Measurements from ENCODE around the gene CDK14. TPM values are rescaled to one million over a fixed set of nuclear protein-coding genes. Genes with fewer than 3 reads are reported as not detected.

Gene CDK14
- total and polyA plus RNA-seq, 10 of the 15 experiments (the other 5 are each of a cell fraction or from before 2014, with no cell fraction given): 6.5 to 61.3 (median 24.2) TPM

GRCh38 chr7:90972906-90973550 is 376.9 kb downstream of the CDK14 start:
- Histone ChIP-seq H3K79me2 (ENCODE audit: control insufficient read depth, insufficient read depth, low read length) (no peaks in the 10 kb centered on the region), H3K9ac (ENCODE audit: control insufficient read depth, insufficient read depth, low read length) (no peak overlapping the region), H3K27ac (ENCODE audit: control insufficient read depth, insufficient read depth) (no peak overlapping the region), H3K36me3 (ENCODE audit: control insufficient read depth in 2 of 2, insufficient read depth in 2 of 2, low read length in 1 of 2) (no peaks in the 10 kb centered on the region), H2AFZ (ENCODE audit: control insufficient read depth, low read depth, low read length) (no peak overlapping the region), H4K20me1 (ENCODE audit: control insufficient read depth, insufficient read depth) (no peaks in the 10 kb centered on the region), H3K4me3 (no peak overlapping the region), H3K4me1 (ENCODE audit: control insufficient read depth, insufficient read depth, low read length) (no peaks in the 10 kb centered on the region), H3K27me3 (replicated peaks in 1 of 2; ENCODE audit: control insufficient read depth in 2 of 2, insufficient read depth in 2 of 2, low read length in 1 of 2) (no peaks in the 10 kb centered on the region), H3K9me3 (replicated peaks; ENCODE audit: control insufficient read depth, insufficient read depth, low read length) (peaks cover 11% of the 10 kb centered on the region; the same call in 2 of the 3 replicates), H3K4me2 (ENCODE audit: control insufficient read depth, insufficient read depth) (no peak overlapping the region)
- intact Hi-C loops (cut with micrococcal nuclease; ENCODE audit: unreplicated experiment): no loop called here
- in situ Hi-C loops (cut with MboI): no loop called here
- CTCF ChIA-PET: interaction anchor here (1.2 kb wide), 1 partner anchor 30 kb away, joined by 3 read pairs; no protein-coding TSS in a partner anchor
- no peak for ATAC-seq
- RAD21 ChIA-PET (ENCODE audit: unreplicated experiment): no interaction called here
- BruUV-seq (replicated peaks): no TSS peak
- no peak for FAIRE-seq
- POLR2A ChIA-PET: no interaction called here
- SMC1A ChIA-PET (ENCODE audit: uncharacterized antibody, unreplicated experiment): interaction anchor here (1.0 to 2.0 kb wide), 2 partner anchors 14 to 271 kb away, joined by 3 to 4 read pairs; no protein-coding TSS in a partner anchor
- no peak for DNase-seq (ENCODE audit: low read depth, low spot score)
- TF ChIP-seq EED (IDR thresholded peaks at IDR 0.05; ENCODE audit: low read depth) (no peak), POLR2A (IDR thresholded peaks at IDR 0.05; ENCODE audit: low read depth, low read length) (no peak), ESRRA (IDR thresholded peaks at IDR 0.05; ENCODE audit: low read length) (no peak), TBL1XR1 (IDR thresholded peaks at IDR 0.05; ENCODE audit: low read depth, low read length) (no peak)
- WGBS (ENCODE audit: insufficient coverage, insufficient replicate concordance, low lambda C conversion rate, missing lambda C conversion rate): 66% methylated on average over 4 of the region's 4 CpGs

GRCh38 chr7:90977056-90977455 is 380.9 kb downstream of the CDK14 start:
- H4K20me1 ChIP-seq (ENCODE audit: control insufficient read depth, insufficient read depth): no peaks in the 10 kb centered on the region
- no peak overlapping the region for H3K4me3 ChIP-seq
- CTCF ChIA-PET: interaction anchor here (1.1 to 1.5 kb wide), 2 partner anchors 10 to 41 kb away, joined by 3 to 5 read pairs; no protein-coding TSS in a partner anchor
- BruUV-seq (replicated peaks): no TSS peak
- POLR2A ChIA-PET: no interaction called here
- in situ Hi-C loops (cut with MboI): no loop called here
- no peaks in the 10 kb centered on the region for H3K27me3 ChIP-seq (replicated peaks in 1 of 2; ENCODE audit: control insufficient read depth in 2 of 2, insufficient read depth in 2 of 2, low read length in 1 of 2)
- RAD21 ChIA-PET (ENCODE audit: unreplicated experiment): no interaction called here
- H3K4me1 ChIP-seq (ENCODE audit: control insufficient read depth, insufficient read depth, low read length): no peaks in the 10 kb centered on the region
- DNase-seq (ENCODE audit: low read depth, low spot score): no peak
- H3K4me2 ChIP-seq (ENCODE audit: control insufficient read depth, insufficient read depth): no peak overlapping the region
- no peak overlapping the region for H3K9ac ChIP-seq (ENCODE audit: control insufficient read depth, insufficient read depth, low read length)
- no peak for FAIRE-seq
- no peaks in the 10 kb centered on the region for H3K36me3 ChIP-seq (ENCODE audit: control insufficient read depth in 2 of 2, insufficient read depth in 2 of 2, low read length in 1 of 2)
- TF ChIP-seq NR2F1 (conservative IDR thresholded peaks at IDR 0.05): no peak
- TF ChIP-seq IRF5 (IDR thresholded peaks at IDR 0.05; ENCODE audit: borderline replicate concordance): no peak
- TF ChIP-seq NKRF (conservative IDR thresholded peaks at IDR 0.05): no peak
- TF ChIP-seq TAF1 (IDR thresholded peaks at IDR 0.05; ENCODE audit: borderline replicate concordance, low read depth, low read length): no peak
- TF ChIP-seq CBX3 (IDR thresholded peaks at IDR 0.05; ENCODE audit: borderline replicate concordance, low read depth): no peak
- intact Hi-C loops (cut with micrococcal nuclease; ENCODE audit: unreplicated experiment): no loop called here
- no peaks in the 10 kb centered on the region for H3K79me2 ChIP-seq (ENCODE audit: control insufficient read depth, insufficient read depth, low read length)
- WGBS (ENCODE audit: insufficient coverage, insufficient replicate concordance, low lambda C conversion rate, missing lambda C conversion rate): 82% methylated on average over 5 of the region's 5 CpGs
- SMC1A ChIA-PET (ENCODE audit: uncharacterized antibody, unreplicated experiment): interaction anchor here (1.5 kb wide), 1 partner anchor 9 kb away, joined by 4 read pairs; no protein-coding TSS in a partner anchor
- ATAC-seq: no peak
- no peak overlapping the region for H2AFZ ChIP-seq (ENCODE audit: control insufficient read depth, low read depth, low read length)
- H3K27ac ChIP-seq (ENCODE audit: control insufficient read depth, insufficient read depth): no peak overlapping the region
- peaks cover 15% of the 10 kb centered on the region; the same call in 2 of the 3 replicates for H3K9me3 ChIP-seq (replicated peaks; ENCODE audit: control insufficient read depth, insufficient read depth, low read length)

All from GM12878 (cell line).